Measurements from ENCODE around the gene MTF2. TPM values are rescaled to one million over a fixed set of nuclear protein-coding genes. Genes with fewer than 3 reads are reported as not detected.

MTF2 gene
- total RNA-seq, 4 donors from 2014 or later, result 7.8 to 20.7 (median 10.3) TPM

GRCh38 chr1:93051961-93052360 lies 27.1 kb upstream of the MTF2 start:
- H3K27me3 ChIP-seq, result no peaks in the 10 kb centered on the region
- H3K9me3 ChIP-seq, result no peaks in the 10 kb centered on the region
- H3K27ac ChIP-seq, result no peak overlapping the region
- 60% methylated on average over 1 of the region's 1 CpG; no CpG with 5 or more reads in 1 of the 2 donors for WGBS, 2 donors (ENCODE audit: low coverage in 1 of 2)
- ATAC-seq, result no peak
- no peaks in the 10 kb centered on the region for H3K36me3 ChIP-seq
- no peak for TF ChIP-seq EP300 (IDR thresholded peaks at IDR 0.05)
- no peak for TF ChIP-seq POLR2AphosphoS5 (IDR thresholded peaks at IDR 0.05)
- TF ChIP-seq POLR2A (IDR thresholded peaks at IDR 0.05), result no peak
- no peak for TF ChIP-seq CTCF (IDR thresholded peaks at IDR 0.05)
- H3K4me1 ChIP-seq, result no peaks in the 10 kb centered on the region
- no peak overlapping the region for H3K4me3 ChIP-seq

- TF ChIP-seq CTCF (IDR thresholded peaks at IDR 0.05) (no peak), POLR2AphosphoS5 (IDR thresholded peaks at IDR 0.05) (no peak), POLR2A (IDR thresholded peaks at IDR 0.05) (no peak), EP300 (IDR thresholded peaks at IDR 0.05) (no peak)
- 29 to 30% methylated on average over 4 of the region's 4 CpGs for WGBS, 2 donors (ENCODE audit: low coverage in 1 of 2)
- H3K27ac ChIP-seq, result no peak overlapping the region
- no peak for ATAC-seq
- no peaks in the 10 kb centered on the region for H3K4me1 ChIP-seq
- no peaks in the 10 kb centered on the region for H3K36me3 ChIP-seq
- no peak overlapping the region for H3K4me3 ChIP-seq
- H3K27me3 ChIP-seq, result peaks cover 10% of the 10 kb centered on the region
- H3K9me3 ChIP-seq, result no peaks in the 10 kb centered on the region
Measured at GRCh38 chr1:93056214-93056613, 22.9 kb upstream of the MTF2 start.

- TF ChIP-seq POLR2A (IDR thresholded peaks at IDR 0.05) (no peak), CTCF (IDR thresholded peaks at IDR 0.05) (no peak), POLR2AphosphoS5 (IDR thresholded peaks at IDR 0.05) (no peak)
- H3K9me3 ChIP-seq, result no peaks in the 10 kb centered on the region
- ATAC-seq, result no peak
- H3K36me3 ChIP-seq, result no peaks in the 10 kb centered on the region
- no peak overlapping the region for H3K4me3 ChIP-seq
- no peaks in the 10 kb centered on the region for H3K4me1 ChIP-seq
- H3K27ac ChIP-seq, result no peak overlapping the region
- peaks cover 10% of the 10 kb centered on the region for H3K27me3 ChIP-seq
- WGBS, 2 donors (ENCODE audit: low coverage in 1 of 2), result 75 to 85% methylated on average over 2 of the region's 2 CpGs
Measured at GRCh38 chr1:93056649-93057048, 22.4 kb upstream of the MTF2 start.

GRCh38 chr1:93061895-93062792 lies 16.9 kb upstream of the MTF2 start:
- Histone ChIP-seq H3K9me3 (no peaks in the 10 kb centered on the region), H3K36me3 (no peaks in the 10 kb centered on the region), H3K27me3 (peaks cover 10% of the 10 kb centered on the region), H3K4me3 (no peak overlapping the region), H3K27ac (no peak overlapping the region), H3K4me1 (no peaks in the 10 kb centered on the region)
- 55 to 60% methylated on average over 3 of the region's 3 CpGs for WGBS, 2 donors (ENCODE audit: low coverage in 1 of 2)
- no peak for ATAC-seq
- TF ChIP-seq CTCF (IDR thresholded peaks at IDR 0.05), result peak in 3 of 4 experiments; percentile 9 to 43 (median 24)
- no peak for TF ChIP-seq POLR2A (IDR thresholded peaks at IDR 0.05)
- no peak for TF ChIP-seq POLR2AphosphoS5 (IDR thresholded peaks at IDR 0.05)

- ATAC-seq, result no peak
- no peak for TF ChIP-seq POLR2AphosphoS5 (IDR thresholded peaks at IDR 0.05)
- TF ChIP-seq CTCF (IDR thresholded peaks at IDR 0.05), result no peak
- TF ChIP-seq EP300 (IDR thresholded peaks at IDR 0.05), result no peak
- TF ChIP-seq POLR2A (IDR thresholded peaks at IDR 0.05), result no peak
- Histone ChIP-seq H3K4me3 (no peak overlapping the region), H3K27me3 (no peaks in the 10 kb centered on the region), H3K36me3 (no peaks in the 10 kb centered on the region), H3K9me3 (peaks cover 0 to under 1% (median 0%) of the 10 kb centered on the region in 3 donors), H3K4me1 (peaks cover 0 to 23% (median 5%) of the 10 kb centered on the region in 3 donors), H3K27ac (no peak overlapping the region)
- WGBS, 2 donors (ENCODE audit: low coverage in 1 of 2), result 82 to 83% methylated on average over 3 to 4 of the region's 4 CpGs
Measured at GRCh38 chr1:93076268-93076667, 2.8 kb upstream of the MTF2 start.

Measured in gastroesophageal sphincter (tissue), 4 donors.